Activated naive CD4-positive, alpha-beta T cell treated with anti-CD3 and anti-CD28 coated beads, Interleukin-2, amount 10 ng/mL, durations not matched to agents 7 days and 5 days (primary cell): ENCODE results near the gene SALL3.

ENCODE experiments used
- CTCF ChIA-PET: fragments of 350-600 bp; sonication (Branson Sonifier 250); formaldehyde crosslinking; loops from one replicate; lab custom pipeline; 2021; ENCODE audit warnings: antibody characterized with exemption; lab: Charles Lee
- DNase-seq: peaks from one replicate; pipeline ENCODE4 v3.0.0-alpha.2; 2020
- H3K27ac Mint-ChIP-seq: one replicate; pipeline ENCODE4 v1.8.0; 2021; ENCODE audit warnings: mild to moderate bottlenecking, moderate library complexity, mixed read lengths
- H3K27me3 Mint-ChIP-seq: one replicate; pipeline ENCODE4 v1.8.0; 2021; ENCODE audit warnings: mild to moderate bottlenecking, mixed read lengths
- H3K36me3 Mint-ChIP-seq: one replicate; pipeline ENCODE4 v1.8.0; 2021; ENCODE audit warnings: mixed read lengths
- H3K4me1 Mint-ChIP-seq: one replicate; pipeline ENCODE4 v1.8.0; 2021; ENCODE audit warnings: mixed read lengths
- H3K4me3 Mint-ChIP-seq: one replicate; pipeline ENCODE4 v1.8.0; 2021; ENCODE audit warnings: mild to moderate bottlenecking, moderate library complexity, mixed read lengths
- H3K9me3 Mint-ChIP-seq: one replicate; pipeline ENCODE4 v1.8.0; 2021; ENCODE audit warnings: mixed read lengths

The SALL3 gene

DNA sequence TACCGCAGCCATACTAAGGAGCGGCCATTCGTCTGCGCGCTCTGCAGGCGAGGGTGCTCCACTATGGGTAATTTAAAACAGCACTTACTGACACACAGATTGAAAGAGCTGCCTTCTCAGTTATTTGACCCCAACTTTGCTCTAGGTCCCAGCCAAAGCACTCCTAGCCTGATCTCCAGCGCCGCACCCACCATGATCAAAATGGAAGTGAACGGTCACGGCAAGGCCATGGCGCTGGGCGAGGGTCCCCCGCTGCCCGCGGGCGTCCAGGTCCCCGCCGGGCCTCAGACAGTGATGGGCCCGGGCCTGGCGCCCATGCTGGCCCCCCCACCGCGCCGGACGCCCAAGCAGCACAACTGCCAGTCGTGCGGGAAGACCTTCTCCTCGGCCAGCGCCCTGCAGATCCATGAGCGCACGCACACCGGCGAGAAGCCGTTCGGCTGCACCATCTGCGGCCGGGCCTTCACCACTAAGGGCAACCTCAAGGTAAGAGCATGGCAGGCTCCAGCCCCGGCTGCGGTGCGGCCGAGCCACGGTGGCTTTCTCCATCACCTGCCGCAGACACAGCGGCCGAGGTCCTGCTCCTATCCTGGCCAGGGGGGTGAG, 15.5 kb downstream of the SALL3 start:
- H3K4me1 Mint-ChIP-seq = no peaks in the 10 kb centered on the region
- H3K36me3 Mint-ChIP-seq = no peaks in the 10 kb centered on the region
- H3K27me3 Mint-ChIP-seq = peaks cover 3% of the 10 kb centered on the region
- H3K27ac Mint-ChIP-seq = no peak overlapping the region
- DNase-seq = no peak
- H3K4me3 Mint-ChIP-seq = no peak overlapping the region
- CTCF ChIA-PET = no interaction called here
- no peaks in the 10 kb centered on the region for H3K9me3 Mint-ChIP-seq

DNA sequence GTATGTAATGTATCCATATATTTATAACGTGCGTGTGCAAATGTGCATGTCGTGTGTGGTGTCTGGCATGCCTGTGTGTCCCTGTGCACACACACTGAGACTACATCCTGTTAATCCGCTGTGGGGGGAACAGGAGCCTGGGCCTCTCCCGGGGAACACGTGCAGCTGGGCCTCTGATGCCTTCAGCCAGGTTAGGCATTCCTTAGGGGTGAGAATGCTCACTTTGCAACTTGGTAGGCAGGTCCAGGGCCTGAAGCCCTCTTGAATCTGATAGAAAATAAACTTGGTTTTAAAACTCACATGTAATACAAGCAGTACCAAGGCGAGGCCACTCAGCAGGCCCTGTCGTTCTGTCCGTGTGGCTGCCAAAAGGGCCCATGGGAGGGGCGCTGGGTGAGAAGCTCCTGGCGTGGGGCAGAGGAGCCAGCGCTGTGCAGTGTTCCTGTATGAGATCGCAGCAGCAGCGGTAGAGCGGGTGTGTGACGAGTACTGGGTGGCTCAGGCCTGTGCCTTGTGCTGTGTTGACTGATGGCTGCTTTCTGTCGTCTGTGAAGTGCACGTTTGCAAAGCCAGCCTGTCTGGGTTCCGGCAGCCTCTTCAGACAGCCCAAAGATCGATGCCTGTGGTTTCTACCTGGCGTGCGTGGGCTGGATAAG, 16.2 kb downstream of the SALL3 start:
- CTCF ChIA-PET = no interaction called here
- peaks cover 3% of the 10 kb centered on the region for H3K27me3 Mint-ChIP-seq
- no peak overlapping the region for H3K27ac Mint-ChIP-seq
- no peak overlapping the region for H3K4me3 Mint-ChIP-seq
- H3K36me3 Mint-ChIP-seq = no peaks in the 10 kb centered on the region
- no peaks in the 10 kb centered on the region for H3K9me3 Mint-ChIP-seq
- no peak for DNase-seq
- no peaks in the 10 kb centered on the region for H3K4me1 Mint-ChIP-seq

- H3K27me3 Mint-ChIP-seq = peaks cover 3% of the 10 kb centered on the region
- CTCF ChIA-PET = no interaction called here
Observed at GRCh38 chr18:78996741-78997490, 17.3 kb downstream of the SALL3 start.

GRCh38 chr18:78998371-78999071, 18.9 kb downstream of the SALL3 start:
- CTCF ChIA-PET = no interaction called here
- Mint-ChIP-seq H3K27me3 (peaks cover 3% of the 10 kb centered on the region), H3K4me3 (no peak overlapping the region), H3K27ac (no peak overlapping the region), H3K9me3 (no peaks in the 10 kb centered on the region), H3K4me1 (no peaks in the 10 kb centered on the region), H3K36me3 (no peaks in the 10 kb centered on the region)
- no peak for DNase-seq

More at GRCh38 chr18:78996741-78997490, 17.3 kb downstream of the SALL3 start:
- DNase-seq = no peak
- no peaks in the 10 kb centered on the region for H3K9me3 Mint-ChIP-seq
- H3K4me1 Mint-ChIP-seq = no peaks in the 10 kb centered on the region
- no peak overlapping the region for H3K27ac Mint-ChIP-seq
- no peaks in the 10 kb centered on the region for H3K36me3 Mint-ChIP-seq
- H3K4me3 Mint-ChIP-seq = no peak overlapping the region

DNA sequence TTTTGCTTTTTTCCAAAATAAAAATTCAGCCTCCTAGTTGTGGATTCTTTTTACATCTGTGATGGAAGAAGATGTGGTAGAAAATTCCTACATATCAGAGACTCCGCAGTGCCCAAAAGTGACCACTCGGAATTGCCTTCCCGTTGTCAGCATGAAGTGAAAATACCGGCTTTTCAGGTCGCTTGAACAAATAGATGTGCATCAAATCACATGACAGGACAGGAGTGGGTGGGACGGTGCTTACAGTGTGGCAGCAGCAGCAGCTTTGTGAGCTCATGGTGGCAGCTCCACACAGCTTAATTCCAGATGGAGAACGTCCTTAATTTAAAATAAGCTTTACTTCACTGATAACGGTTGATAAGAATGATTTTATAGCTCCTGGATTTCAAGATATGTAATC, 20.3 kb downstream of the SALL3 start:
- H3K36me3 Mint-ChIP-seq = no peaks in the 10 kb centered on the region
- H3K4me3 Mint-ChIP-seq = no peak overlapping the region
- no peak for DNase-seq
- CTCF ChIA-PET = no interaction called here
- H3K27me3 Mint-ChIP-seq = peaks cover 3% of the 10 kb centered on the region
- no peaks in the 10 kb centered on the region for H3K9me3 Mint-ChIP-seq
- H3K27ac Mint-ChIP-seq = no peak overlapping the region
- H3K4me1 Mint-ChIP-seq = no peaks in the 10 kb centered on the region

DNA sequence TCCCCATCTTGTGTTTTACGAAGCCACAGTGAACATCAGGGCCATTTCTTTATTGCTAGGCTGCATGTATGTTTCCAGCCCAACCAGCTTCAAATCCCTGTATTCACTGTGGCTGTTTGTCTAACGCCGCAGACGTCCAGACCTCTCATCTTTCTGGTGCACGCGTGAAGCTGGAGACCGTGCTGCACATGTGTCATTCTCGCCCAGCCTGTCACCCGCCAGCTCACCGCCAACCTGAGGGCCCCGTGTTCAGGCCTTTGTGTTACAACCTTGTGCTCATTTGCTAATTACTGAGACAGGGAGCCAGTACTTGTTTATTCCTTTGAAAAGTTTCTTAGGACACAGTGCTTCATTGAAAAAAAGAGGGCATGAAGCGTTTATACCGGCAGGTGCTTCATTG, 21.4 kb downstream of the SALL3 start:
- Mint-ChIP-seq H3K9me3 (no peaks in the 10 kb centered on the region), H3K36me3 (no peaks in the 10 kb centered on the region), H3K4me1 (no peaks in the 10 kb centered on the region), H3K27me3 (peaks cover 3% of the 10 kb centered on the region), H3K4me3 (no peak overlapping the region), H3K27ac (no peak overlapping the region)
- no peak for DNase-seq
- CTCF ChIA-PET = no interaction called here

DNA sequence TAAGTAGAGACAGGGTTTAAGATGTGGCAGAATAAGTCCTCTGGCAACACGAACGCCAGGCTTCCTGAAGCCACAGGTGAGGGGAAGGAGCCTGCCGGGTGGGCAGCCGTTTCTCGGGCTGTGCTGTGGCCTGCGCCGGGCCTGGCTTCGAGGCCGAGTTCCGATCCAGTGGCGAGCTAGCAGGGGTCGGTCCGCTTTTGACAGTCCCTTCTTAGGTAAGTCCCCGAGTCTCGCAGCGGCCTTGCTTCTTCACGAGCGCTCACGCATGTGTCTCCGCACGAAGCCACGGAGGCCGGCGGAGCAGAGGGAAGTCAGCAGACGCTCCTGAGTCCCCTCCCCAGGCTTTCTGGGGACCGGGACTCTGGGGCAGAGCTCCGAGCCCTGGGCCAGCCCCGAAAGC, 26.0 kb downstream of the SALL3 start:
- Mint-ChIP-seq H3K9me3 (no peaks in the 10 kb centered on the region), H3K4me3 (no peak overlapping the region), H3K27ac (no peak overlapping the region), H3K36me3 (no peaks in the 10 kb centered on the region), H3K27me3 (no peaks in the 10 kb centered on the region), H3K4me1 (no peaks in the 10 kb centered on the region)
- CTCF ChIA-PET = no interaction called here
- no peak for DNase-seq

DNA sequence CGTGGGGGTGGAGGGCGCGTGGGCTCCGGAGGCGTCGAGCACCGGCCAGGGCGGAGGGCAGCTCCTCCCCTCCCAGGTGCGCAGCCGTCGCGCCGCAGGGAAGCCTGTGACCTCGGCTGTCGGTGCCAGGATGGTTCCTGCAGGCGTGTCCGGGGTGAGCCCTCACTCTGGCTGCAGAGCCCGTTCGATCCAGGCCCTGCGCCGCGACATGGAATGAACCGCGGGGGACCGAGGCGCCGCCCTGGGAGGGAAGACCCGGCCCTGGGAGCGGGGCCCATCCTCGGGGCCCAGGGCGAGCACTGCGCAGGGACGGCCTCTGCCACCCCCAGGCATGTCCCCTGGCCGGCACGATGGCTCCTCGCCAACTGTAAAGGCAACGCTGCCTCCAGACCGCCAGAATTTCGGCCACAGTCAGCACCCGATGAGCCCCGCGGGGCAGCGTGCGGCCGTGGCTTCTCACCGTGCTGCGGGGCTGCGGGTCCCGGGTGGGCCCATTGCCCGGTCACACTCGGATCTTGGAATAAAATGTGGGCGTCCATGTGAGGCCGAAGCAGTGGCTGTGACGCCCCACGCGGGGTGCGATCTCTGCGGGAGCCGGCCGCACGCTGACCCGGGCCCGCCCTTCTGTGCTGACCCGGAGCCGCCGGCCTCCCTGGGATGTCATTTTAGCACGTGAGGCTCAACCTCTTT, 26.6 kb downstream of the SALL3 start:
- Mint-ChIP-seq H3K27ac (no peak overlapping the region), H3K4me1 (no peaks in the 10 kb centered on the region), H3K9me3 (no peaks in the 10 kb centered on the region), H3K36me3 (no peaks in the 10 kb centered on the region), H3K27me3 (no peaks in the 10 kb centered on the region), H3K4me3 (no peak overlapping the region)
- CTCF ChIA-PET = no interaction called here
- DNase-seq = no peak

GRCh38 chr18:79007440-79007839, 27.8 kb downstream of the SALL3 start:
- Mint-ChIP-seq H3K27ac (no peak overlapping the region), H3K4me3 (no peak overlapping the region), H3K27me3 (no peaks in the 10 kb centered on the region), H3K4me1 (no peaks in the 10 kb centered on the region), H3K9me3 (no peaks in the 10 kb centered on the region), H3K36me3 (no peaks in the 10 kb centered on the region)
- CTCF ChIA-PET = no interaction called here
- DNase-seq = no peak

DNA sequence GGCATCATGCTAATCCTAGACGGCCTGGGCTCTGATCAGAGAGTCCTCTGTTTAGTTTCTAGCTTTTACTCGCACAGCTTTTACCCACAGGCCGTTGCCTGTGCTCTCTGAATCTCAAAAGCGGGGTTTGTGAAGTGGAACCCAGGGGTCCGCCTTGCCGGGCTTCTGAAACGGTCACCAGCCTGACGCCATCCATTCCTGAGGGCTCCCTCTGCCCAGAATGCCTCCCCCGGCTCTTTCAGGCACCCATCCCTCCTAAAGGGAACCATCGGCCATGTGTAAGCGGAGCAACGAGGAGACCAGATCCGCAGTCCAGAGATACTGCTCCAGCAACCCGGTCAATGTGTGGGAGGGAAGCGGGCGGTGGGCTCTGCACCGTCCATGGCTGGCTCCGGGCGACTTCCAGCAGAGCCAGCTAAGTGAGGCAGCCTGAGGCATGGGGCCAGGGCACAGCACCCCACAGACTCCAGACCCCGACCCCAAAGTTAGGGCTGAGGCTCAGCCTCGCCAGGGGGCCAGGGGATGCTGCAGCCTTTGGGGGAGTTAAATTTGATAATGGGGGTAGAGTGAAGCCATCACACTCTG, 28.8 kb downstream of the SALL3 start:
- Mint-ChIP-seq H3K27ac (no peak overlapping the region), H3K4me1 (no peaks in the 10 kb centered on the region), H3K4me3 (no peak overlapping the region), H3K27me3 (no peaks in the 10 kb centered on the region), H3K9me3 (no peaks in the 10 kb centered on the region), H3K36me3 (no peaks in the 10 kb centered on the region)
- DNase-seq = no peak
- CTCF ChIA-PET = no interaction called here

DNA sequence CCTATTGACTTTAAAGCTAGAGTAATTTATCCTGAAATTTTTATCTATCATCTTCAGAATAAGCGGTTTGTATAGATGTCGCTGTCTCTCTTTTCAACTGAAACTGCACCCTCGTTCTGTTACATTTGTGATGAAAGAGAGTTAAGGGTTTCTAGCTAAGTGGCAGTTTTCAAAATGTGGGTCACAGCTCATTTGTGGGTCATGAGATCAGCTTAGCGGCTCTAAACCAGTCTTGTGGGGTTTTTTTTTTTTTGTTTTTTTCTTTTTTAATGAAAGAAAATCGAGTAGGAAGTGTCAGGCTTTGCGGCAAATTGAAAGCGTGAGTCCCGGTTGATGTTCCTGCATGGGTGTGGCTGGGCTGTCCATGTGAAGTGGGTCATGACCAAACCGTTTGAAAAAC, 31.2 kb downstream of the SALL3 start:
- H3K4me3 Mint-ChIP-seq = no peak overlapping the region
- H3K36me3 Mint-ChIP-seq = no peaks in the 10 kb centered on the region
- no peak for DNase-seq
- CTCF ChIA-PET = no interaction called here
- no peak overlapping the region for H3K27ac Mint-ChIP-seq
- H3K9me3 Mint-ChIP-seq = no peaks in the 10 kb centered on the region
- no peaks in the 10 kb centered on the region for H3K27me3 Mint-ChIP-seq
- H3K4me1 Mint-ChIP-seq = no peaks in the 10 kb centered on the region

DNA sequence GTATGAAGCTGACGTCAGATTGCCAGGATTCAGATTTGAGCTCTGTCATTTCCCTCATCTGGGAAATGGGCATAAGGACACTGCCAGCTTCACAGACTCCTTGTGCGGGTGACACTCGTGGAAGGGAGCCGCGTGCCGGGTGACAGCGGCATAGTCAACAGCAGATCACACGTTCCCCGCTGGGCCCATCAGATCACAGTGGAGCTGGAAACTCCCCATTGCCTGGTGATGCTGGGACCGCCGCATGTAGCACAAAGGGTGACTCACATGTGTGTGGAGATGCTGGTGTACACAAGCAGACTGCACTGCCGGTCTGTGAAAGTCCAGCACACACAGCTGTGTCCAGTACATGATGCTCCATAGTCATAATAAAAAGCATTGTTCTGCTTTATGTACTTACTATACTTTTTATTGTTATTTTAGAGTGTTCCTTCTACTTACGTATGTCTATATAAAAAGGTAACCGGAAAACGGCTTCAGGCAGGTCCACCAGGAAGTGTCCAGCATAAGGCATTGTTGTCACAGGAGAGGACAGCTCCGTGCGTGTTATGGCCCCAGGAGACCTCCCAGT, 31.8 kb downstream of the SALL3 start:
- no peak overlapping the region for H3K4me3 Mint-ChIP-seq
- CTCF ChIA-PET = no interaction called here
- H3K36me3 Mint-ChIP-seq = no peaks in the 10 kb centered on the region
- no peaks in the 10 kb centered on the region for H3K9me3 Mint-ChIP-seq
- H3K27ac Mint-ChIP-seq = no peak overlapping the region
- no peak for DNase-seq
- no peaks in the 10 kb centered on the region for H3K27me3 Mint-ChIP-seq
- no peaks in the 10 kb centered on the region for H3K4me1 Mint-ChIP-seq

GRCh38 chr18:79013869-79014268, 34.3 kb downstream of the SALL3 start:
- no peak overlapping the region for H3K4me3 Mint-ChIP-seq
- H3K36me3 Mint-ChIP-seq = no peaks in the 10 kb centered on the region
- no peaks in the 10 kb centered on the region for H3K9me3 Mint-ChIP-seq
- no peaks in the 10 kb centered on the region for H3K4me1 Mint-ChIP-seq
- H3K27ac Mint-ChIP-seq = no peak overlapping the region
- CTCF ChIA-PET = no interaction called here
- H3K27me3 Mint-ChIP-seq = no peaks in the 10 kb centered on the region
- DNase-seq = no peak

DNA sequence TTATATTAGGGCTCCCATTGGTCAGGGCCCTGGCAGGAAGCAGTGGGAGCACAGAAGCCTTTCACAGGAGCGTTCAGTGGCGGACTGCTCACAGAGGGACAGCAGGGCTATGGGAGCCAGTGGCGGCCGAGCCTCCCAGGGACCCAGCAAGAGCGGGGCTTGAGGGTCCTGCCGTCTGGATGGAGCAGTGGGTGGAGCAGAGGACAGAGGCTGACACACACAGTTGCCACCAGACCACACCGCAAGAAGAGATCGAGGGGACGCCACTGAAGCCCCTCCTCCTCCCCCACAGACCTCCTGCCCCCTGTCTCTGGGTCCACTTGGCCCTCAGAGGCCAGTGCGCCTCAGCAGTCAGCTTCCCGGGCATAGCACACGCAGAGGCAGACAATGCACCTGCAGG, 39.3 kb downstream of the SALL3 start:
- no peaks in the 10 kb centered on the region for H3K4me1 Mint-ChIP-seq
- H3K4me3 Mint-ChIP-seq = no peak overlapping the region
- H3K9me3 Mint-ChIP-seq = no peaks in the 10 kb centered on the region
- no peaks in the 10 kb centered on the region for H3K36me3 Mint-ChIP-seq
- CTCF ChIA-PET = no interaction called here
- no peaks in the 10 kb centered on the region for H3K27me3 Mint-ChIP-seq
- H3K27ac Mint-ChIP-seq = no peak overlapping the region
- no peak for DNase-seq
